Right lobe of liver (tissue), 4 donors: Measurements from ENCODE around the gene CREB3L4.

Source experiments
- POLR2A ChIP-seq: fragments of 450-650 bp; IDR thresholded peaks from one replicate; pipeline ENCODE4 v1.6.1; 2017; ENCODE audit warnings: antibody characterized with exemption, mild to moderate bottlenecking
- TF ChIP-seq, protein P1 (sequence below), 4 donors: fragments of 200-600 bp in 3 of 4; fragments of 450-650 bp in 1 of 4; IDR thresholded peaks; one replicate each; pipeline versions ENCODE4 v1.5.1 to v1.8.0; 2016 to 2022; ENCODE audit warnings: antibody characterized with exemption in 4 of 4, mild to moderate bottlenecking in 2 of 4
- donor health status: DM: no; HTN: no; CAD: no.
- donor health status: DM: no; HTN: no; CAD: no.
- donor health status: DM: no; HTN: yes; CAD: no.

DNA sequence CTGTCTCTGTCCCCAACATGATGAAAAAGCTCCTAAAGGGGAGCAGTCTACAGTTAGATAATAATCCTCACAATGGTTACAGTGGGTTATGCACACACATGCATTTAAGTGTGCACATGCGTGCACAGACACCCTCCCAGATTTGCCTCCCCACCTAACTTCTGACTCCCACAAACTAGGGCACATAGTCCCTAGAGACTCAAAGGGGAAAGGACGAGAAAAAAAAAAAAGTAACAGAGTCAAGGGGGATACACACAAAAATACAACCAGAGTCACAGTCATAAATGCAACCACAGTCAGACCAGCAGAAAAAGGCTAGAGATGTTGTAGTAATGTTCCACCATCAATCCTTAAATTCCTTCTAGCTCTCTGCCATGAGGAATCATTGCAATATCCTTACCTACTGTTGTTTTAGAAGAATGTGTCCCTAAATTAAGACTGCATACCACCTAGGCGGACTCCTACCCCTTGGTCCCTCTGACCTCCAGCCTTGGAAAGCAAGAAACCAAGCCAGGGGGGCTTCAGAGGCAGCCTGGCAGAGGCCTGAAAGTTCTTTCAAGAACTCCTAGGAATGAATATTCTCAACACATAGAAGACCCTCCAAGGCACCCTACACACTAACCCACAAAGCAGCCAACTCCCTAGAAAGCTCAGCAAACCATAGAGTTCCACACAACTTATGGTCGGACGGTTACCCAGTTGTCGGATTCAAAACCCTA, 10.5 kb upstream of the CREB3L4 start:
- TF ChIP-seq POLR2A, result no peak
- TF ChIP-seq, protein P1, sequence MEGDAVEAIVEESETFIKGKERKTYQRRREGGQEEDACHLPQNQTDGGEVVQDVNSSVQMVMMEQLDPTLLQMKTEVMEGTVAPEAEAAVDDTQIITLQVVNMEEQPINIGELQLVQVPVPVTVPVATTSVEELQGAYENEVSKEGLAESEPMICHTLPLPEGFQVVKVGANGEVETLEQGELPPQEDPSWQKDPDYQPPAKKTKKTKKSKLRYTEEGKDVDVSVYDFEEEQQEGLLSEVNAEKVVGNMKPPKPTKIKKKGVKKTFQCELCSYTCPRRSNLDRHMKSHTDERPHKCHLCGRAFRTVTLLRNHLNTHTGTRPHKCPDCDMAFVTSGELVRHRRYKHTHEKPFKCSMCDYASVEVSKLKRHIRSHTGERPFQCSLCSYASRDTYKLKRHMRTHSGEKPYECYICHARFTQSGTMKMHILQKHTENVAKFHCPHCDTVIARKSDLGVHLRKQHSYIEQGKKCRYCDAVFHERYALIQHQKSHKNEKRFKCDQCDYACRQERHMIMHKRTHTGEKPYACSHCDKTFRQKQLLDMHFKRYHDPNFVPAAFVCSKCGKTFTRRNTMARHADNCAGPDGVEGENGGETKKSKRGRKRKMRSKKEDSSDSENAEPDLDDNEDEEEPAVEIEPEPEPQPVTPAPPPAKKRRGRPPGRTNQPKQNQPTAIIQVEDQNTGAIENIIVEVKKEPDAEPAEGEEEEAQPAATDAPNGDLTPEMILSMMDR (IDR thresholded peaks at IDR 0.05), result no peak
